ENCODE results near the gene NSG2. TPM values are rescaled to one million over a fixed set of nuclear protein-coding genes. Genes with fewer than 3 reads are reported as not detected.

The NSG2 gene
- total RNA-seq, 1 donor, result not detected

GRCh38 chr5:174140452-174141020 is 95.0 kb downstream of the NSG2 start:
- peak; percentile 68 for DNase-seq (ENCODE audit: insufficient read length, low spot score, missing footprints)
- Histone ChIP-seq H3K9me3 (ENCODE audit: low read depth, low read length) (no peaks in the 10 kb centered on the region), H3K79me2 (ENCODE audit: insufficient read depth, low read length) (no peaks in the 10 kb centered on the region), H3K36me3 (ENCODE audit: insufficient read depth, low read length) (no peaks in the 10 kb centered on the region), H3K4me3 (ENCODE audit: insufficient read depth, low read length) (no peak overlapping the region), H3K27ac (ENCODE audit: low read depth, low read length) (no peak overlapping the region), H3K4me1 (ENCODE audit: insufficient read depth, low read length) (no peaks in the 10 kb centered on the region), H4K20me1 (ENCODE audit: insufficient read depth, low read length) (no peaks in the 10 kb centered on the region), H2AFZ (ENCODE audit: low read length) (no peak overlapping the region), H3K27me3 (ENCODE audit: insufficient read depth, low read length) (no peaks in the 10 kb centered on the region), H3K4me2 (ENCODE audit: insufficient read depth, low read length) (no peak overlapping the region)
- TF ChIP-seq CTCF (IDR thresholded peaks at IDR 0.05; ENCODE audit: extremely low read depth, low read depth, low read length), result no peak

- no peak for TF ChIP-seq CTCF (IDR thresholded peaks at IDR 0.05; ENCODE audit: extremely low read depth, low read depth, low read length)
- Histone ChIP-seq H4K20me1 (ENCODE audit: insufficient read depth, low read length) (no peaks in the 10 kb centered on the region), H3K27ac (ENCODE audit: low read depth, low read length) (no peak overlapping the region), H3K27me3 (ENCODE audit: insufficient read depth, low read length) (no peaks in the 10 kb centered on the region), H3K4me3 (ENCODE audit: insufficient read depth, low read length) (no peak overlapping the region), H3K4me1 (ENCODE audit: insufficient read depth, low read length) (no peaks in the 10 kb centered on the region), H3K79me2 (ENCODE audit: insufficient read depth, low read length) (no peaks in the 10 kb centered on the region), H3K4me2 (ENCODE audit: insufficient read depth, low read length) (no peak overlapping the region), H3K36me3 (ENCODE audit: insufficient read depth, low read length) (no peaks in the 10 kb centered on the region), H2AFZ (ENCODE audit: low read length) (no peak overlapping the region), H3K9me3 (ENCODE audit: low read depth, low read length) (no peaks in the 10 kb centered on the region)
- no peak for DNase-seq (ENCODE audit: insufficient read length, low spot score, missing footprints)
These were observed 95.9 kb downstream of the NSG2 start for GRCh38 chr5:174141398-174141797.

GRCh38 chr5:174145091-174145490 is 99.6 kb downstream of the NSG2 start:
- Histone ChIP-seq H3K4me3 (ENCODE audit: insufficient read depth, low read length) (no peak overlapping the region), H3K79me2 (ENCODE audit: insufficient read depth, low read length) (no peaks in the 10 kb centered on the region), H4K20me1 (ENCODE audit: insufficient read depth, low read length) (no peaks in the 10 kb centered on the region), H3K27me3 (ENCODE audit: insufficient read depth, low read length) (no peaks in the 10 kb centered on the region), H3K36me3 (ENCODE audit: insufficient read depth, low read length) (no peaks in the 10 kb centered on the region), H2AFZ (ENCODE audit: low read length) (no peak overlapping the region), H3K4me1 (ENCODE audit: insufficient read depth, low read length) (no peaks in the 10 kb centered on the region), H3K9me3 (ENCODE audit: low read depth, low read length) (no peaks in the 10 kb centered on the region), H3K27ac (ENCODE audit: low read depth, low read length) (no peak overlapping the region), H3K4me2 (ENCODE audit: insufficient read depth, low read length) (no peak overlapping the region)
- TF ChIP-seq CTCF (IDR thresholded peaks at IDR 0.05; ENCODE audit: extremely low read depth, low read depth, low read length), result no peak
- DNase-seq (ENCODE audit: insufficient read length, low spot score, missing footprints), result no peak

GRCh38 chr5:174145821-174146220 is 100.3 kb downstream of the NSG2 start:
- no peak for TF ChIP-seq CTCF (IDR thresholded peaks at IDR 0.05; ENCODE audit: extremely low read depth, low read depth, low read length)
- Histone ChIP-seq H3K4me3 (ENCODE audit: insufficient read depth, low read length) (no peak overlapping the region), H3K27me3 (ENCODE audit: insufficient read depth, low read length) (no peaks in the 10 kb centered on the region), H3K4me1 (ENCODE audit: insufficient read depth, low read length) (no peaks in the 10 kb centered on the region), H3K9me3 (ENCODE audit: low read depth, low read length) (no peaks in the 10 kb centered on the region), H2AFZ (ENCODE audit: low read length) (no peak overlapping the region), H3K27ac (ENCODE audit: low read depth, low read length) (no peak overlapping the region), H3K79me2 (ENCODE audit: insufficient read depth, low read length) (no peaks in the 10 kb centered on the region), H3K36me3 (ENCODE audit: insufficient read depth, low read length) (no peaks in the 10 kb centered on the region), H4K20me1 (ENCODE audit: insufficient read depth, low read length) (no peaks in the 10 kb centered on the region), H3K4me2 (ENCODE audit: insufficient read depth, low read length) (no peak overlapping the region)
- DNase-seq (ENCODE audit: insufficient read length, low spot score, missing footprints), result no peak

Measured in osteoblast (primary cell).